Skin of body (tissue), 2 donors: ENCODE results near the gene MRPS21. TPM values are rescaled to one million over a fixed set of nuclear protein-coding genes. Genes with fewer than 3 reads are reported as not detected.
"Not testable (repeated sequence)": the region's sequence is repeated elsewhere in the genome, so short reads cannot be mapped to it uniquely, and the experiment has no call there.

Experiments
- DNase-seq: peaks from one replicate; lab custom pipeline; 2025; lab: John Stamatoyannopoulos, UW
- total RNA-seq: library from RNA; depleted of rRNA; stranded (reverse); fragments of >200 nt; gene quantifications from one replicate; pipeline ENCODE4 v1.2.3, GENCODE V29; 2014

Gene MRPS21
- total RNA-seq, 1 donor from 2014 or later, result 35.6 TPM

DNA sequence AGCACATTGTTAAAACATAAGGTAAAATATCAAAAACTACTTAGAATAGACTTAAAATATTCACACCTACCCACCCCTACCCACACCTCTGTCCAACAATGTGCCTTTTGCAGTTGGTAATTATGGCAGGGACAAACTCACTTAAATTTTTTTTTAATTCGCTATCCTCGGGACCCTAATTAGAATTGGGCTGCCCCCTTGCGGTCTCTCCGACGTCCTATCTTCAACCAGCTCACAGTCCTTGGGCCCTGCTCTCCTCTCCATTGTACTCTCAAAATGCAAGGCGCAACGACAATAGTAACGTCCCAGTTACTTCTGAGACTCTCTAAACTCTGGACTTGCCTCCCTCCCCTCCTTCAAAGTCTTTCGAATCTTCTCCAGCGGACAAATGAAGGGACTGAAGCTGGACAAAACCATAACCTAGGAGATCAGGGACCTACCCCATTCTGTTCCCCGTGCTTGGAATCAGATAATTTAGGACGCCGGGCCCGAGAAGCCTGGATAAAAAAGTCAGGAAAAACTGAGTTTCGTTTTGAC, 12.4 kb upstream of the MRPS21 start:
- DNase-seq, result peak; percentile 40

DNA sequence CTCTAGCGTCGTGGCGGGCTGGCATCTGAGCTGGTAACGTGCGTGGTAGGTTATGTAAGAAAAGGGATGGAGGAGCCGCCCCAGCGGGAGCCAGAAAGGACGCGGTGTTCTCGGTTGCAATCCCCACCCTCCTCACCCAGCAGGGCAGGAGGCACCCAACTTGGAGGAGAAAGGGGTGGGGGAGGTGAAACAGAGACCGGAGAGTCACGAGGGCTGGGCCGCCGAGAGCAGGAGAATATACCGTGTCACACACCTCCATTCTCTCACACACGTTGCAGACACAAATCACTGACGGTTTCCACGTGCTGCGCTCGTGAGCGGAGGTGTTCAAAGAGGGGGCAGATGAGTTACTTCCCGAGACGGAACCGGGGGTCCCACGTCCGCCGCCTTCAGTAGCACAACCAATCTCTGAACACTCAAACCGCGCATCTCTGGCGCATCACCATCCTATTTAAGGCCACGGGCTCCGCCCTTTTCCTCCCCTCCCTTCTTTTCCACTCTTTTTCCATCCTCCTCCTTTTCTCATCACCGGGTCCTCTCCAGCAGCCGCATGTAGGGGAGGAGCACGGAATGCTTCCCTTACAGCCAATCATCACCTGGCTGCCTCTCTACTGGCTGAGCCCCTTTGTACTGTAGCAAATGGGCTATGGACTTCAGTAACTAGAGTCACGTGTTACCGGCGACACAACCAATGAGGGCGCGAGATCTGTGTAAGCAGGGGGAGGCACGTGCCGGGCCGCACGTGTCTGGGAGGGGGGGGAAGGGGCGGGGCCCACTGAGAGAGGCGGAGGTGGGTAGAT, 11.7 kb upstream of the MRPS21 start, which contains the start of gene CIART:
TSS of gene CIART (plus strand) at position 797 of the 800 bp plus-strand sequence. CDS start 714 bp downstream, outside the sequence.
- peak; percentile 98 for DNase-seq

DNA sequence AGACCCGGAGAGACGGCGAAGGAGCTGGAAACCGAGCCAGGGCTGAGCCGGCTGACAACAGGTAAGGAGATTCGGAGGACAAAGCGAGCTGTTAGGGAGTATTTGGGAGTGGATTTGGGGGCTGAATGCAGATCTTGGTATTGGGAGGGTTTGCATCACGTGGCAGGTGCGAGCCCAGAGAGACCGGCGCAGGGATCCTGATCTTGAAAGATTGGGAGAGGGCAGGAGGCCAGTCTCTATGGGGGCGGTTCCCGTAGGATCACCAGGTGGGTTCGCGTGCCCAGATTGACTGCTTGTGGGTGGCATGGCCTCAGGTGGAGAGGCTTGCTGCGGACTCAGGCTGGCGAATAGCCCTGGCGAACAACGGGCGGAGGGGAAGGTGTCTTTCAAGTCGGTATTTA, 11.1 kb upstream of the MRPS21 start:
- no peak for DNase-seq

DNA sequence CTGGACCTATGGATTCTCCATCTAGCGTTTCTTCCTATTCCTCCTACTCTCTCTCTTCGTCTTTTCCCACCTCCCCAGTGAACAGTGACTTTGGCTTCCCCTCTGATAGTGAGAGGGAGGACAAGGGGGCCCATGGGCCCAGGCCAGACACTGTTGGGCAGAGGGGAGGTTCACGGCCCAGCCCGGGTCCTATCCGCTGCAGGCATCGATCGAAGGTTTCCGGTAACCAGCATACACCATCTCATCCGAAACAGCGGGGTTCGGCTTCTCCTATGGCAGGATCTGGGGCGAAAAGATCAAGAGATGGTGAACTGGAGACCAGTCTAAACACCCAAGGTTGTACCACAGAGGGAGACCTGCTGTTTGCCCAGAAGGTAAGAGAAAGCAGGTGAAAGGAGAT, 10.4 kb upstream of the MRPS21 start:
- no peak for DNase-seq

DNA sequence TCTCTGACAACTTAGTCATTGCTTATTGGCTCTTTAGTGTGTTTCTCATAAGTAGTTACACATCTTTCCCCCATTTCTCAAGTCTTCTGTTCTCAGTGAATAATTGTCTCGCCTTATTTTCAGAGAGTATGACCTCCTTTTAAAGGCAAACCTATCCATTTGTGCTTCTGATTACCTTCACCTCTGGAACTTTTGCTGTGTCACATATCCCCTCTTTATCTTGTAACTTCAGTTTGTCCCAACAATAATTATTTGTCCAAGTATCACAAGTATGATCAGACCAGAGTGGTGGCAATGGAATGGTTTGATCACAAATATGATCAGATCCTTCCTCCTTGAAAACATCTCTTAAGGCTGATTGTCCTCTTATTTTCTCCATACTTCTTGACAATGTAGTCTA, 5.3 kb upstream of the MRPS21 start:
- no peak for DNase-seq

DNA sequence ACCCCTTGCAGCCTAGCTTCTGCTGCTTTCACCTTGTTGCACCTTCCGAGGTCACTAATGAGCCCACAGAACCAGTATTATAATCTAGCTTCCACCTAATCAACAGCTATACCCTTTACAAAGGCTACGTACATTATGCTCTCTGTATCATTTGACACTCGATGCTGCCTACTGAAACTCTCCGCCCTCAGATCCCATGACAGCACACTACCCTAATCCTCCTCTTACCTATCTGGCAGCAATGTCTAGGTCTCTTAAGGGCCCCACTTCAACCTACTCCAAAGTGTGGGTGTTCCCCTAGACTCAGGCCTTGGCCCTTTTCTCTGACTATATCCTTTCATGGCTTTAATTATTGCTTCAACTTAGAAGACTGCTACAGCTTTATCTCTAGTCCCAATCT, 4.8 kb upstream of the MRPS21 start:
- DNase-seq, result no peak

DNA sequence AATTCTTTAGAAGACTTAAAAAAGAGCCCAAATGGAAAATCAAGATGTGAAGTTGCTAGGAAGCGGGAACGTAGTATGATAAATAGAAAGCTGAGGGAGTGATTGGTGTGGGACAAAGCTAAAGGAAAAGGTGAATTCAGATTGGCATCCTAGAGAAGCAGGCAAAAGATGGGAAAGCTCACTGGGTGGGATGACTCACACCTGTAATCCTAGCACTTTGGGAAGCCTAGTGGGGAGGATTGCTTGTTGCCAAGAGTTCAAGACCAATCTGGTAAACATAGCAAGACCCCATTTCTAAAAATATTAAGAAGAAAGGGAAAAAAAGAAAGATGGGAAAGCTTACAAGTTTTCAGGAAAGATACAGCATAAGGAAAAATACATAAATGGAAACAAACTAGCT, 1.8 kb downstream of the MRPS21 start:
- DNase-seq, result no peak

DNA sequence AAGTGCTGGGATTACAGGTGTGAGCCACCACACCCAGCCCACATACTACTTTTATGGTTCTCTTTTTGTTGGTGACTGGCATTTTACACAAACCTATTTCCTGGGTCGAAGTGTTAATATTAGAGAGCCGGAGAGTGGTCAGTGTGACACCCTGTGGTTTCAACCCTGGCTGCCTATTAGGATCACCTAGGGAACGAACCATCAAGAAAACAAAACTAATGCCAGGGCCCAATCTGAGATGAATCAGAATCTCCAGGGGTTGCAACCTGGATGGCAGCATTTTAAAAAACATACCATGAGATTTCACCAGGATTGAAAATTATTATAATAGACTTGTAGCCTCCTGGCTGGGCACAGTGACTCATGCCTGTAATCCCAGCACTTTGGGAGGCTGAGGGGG, 6.1 kb downstream of the MRPS21 start:
- DNase-seq, result no peak

DNA sequence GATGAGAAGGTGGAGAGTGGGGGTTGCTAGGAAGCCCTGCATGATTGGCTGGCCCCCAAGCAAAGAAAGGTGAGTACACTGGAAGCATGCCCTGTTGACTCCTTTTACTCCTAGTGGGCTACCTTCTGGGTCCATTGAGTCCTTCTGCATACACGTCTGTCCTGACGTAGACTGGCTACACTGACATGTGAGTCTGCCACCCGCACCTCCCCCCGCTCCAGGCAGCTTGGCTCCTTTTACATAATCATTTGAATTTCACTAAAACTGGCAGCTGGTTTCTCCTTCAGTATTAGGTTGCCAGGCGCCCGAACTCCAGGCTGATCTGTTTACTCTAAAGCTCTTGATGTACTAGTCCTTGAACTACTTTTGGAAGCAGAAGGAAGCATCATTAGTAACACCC, 8.7 kb downstream of the MRPS21 start:
- DNase-seq, result no peak

DNA sequence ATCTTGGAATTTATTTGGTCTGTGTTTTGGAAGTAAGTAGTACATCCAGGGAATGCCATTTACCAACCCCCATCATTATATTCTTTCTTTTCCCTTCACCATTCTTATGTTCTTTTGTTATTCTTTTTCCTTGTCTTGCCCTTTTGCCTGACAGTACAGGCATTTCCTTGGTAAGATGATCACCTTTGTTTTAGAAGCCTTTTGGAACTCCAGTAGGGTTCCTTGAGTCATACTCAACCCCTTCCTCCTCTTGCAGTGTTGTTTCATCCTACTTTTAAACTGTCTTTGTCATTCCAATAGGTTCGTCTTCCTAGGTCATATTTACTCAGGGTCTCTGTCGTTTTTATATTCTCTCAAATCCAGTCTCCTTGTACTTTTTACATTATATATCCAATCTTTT, 9.2 kb downstream of the MRPS21 start:
- no peak for DNase-seq

DNA sequence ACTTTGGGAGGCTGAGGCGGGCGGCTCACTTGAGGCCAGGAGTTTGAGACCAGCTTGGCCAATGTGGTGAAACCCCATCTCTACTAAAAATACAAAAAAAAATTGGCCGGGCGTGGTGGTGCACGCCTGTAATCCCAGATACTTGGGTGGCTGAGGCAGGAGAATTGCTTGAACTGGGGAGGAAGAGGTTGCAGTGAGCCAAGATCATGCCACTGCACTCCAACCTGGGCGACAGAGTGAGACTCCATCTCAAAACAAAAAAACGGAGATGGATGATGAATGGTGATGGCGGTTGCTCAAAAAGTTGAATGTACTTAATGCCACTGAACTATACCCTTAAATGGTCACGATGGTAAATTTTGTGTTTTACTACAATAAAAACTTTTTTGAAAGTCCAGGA, 14.9 kb downstream of the MRPS21 start:
- DNase-seq, result not testable (repeated sequence)

DNA sequence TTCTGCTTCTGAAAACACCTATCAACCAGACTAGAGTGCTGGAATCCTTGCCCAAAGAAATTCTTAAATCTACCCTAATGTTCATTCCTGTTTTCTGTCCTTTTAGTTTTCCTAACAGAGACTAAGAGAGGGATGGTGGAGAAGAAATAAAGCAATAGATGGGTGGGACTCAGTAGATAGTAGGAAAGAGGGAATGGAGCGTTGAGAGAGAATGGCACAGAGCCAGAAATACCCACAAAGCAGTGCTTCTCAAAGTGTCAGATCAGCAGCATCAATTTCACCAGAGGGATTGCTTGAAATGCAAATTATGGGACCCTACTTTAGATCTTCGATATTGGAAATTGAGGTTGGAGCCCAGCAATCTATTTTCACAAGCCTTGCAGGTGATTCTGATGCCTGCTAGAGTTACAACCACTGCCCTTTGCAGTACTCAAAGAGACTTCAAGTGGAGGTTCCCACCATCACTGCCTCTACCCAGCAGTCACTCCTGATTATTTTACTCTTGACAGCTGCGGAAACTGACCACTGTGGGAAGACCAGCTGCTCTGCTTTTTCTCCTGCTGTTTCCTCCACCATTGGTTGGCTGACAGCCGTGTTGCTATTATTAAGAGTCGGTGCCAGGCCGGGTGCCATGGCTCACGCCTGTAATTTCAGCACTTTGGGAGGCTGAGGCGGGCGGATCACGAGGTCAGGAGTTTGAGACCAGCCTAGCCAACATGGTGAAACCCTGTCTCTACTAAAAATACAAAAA, 16.3 kb downstream of the MRPS21 start:
- no peak for DNase-seq

DNA sequence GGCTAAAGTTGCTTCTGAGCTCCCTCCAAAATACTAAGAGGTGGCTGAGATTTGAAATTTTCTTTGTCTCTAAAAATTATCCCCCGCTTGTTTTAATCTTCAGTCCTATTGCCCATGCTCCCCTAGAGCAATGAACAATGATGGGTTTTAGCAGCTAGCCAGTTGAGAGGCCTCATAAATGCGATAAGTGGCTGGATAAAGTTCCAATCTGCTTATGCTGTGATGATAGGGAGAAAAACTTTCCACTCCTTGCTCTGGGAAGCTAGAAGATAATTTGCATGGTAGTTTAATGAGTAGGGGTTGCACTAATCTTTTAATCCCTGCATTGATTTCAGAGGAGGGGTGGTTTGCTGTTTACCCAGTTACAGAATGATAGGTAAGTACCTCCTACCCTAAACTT, 18.1 kb downstream of the MRPS21 start:
- DNase-seq, result no peak

DNA sequence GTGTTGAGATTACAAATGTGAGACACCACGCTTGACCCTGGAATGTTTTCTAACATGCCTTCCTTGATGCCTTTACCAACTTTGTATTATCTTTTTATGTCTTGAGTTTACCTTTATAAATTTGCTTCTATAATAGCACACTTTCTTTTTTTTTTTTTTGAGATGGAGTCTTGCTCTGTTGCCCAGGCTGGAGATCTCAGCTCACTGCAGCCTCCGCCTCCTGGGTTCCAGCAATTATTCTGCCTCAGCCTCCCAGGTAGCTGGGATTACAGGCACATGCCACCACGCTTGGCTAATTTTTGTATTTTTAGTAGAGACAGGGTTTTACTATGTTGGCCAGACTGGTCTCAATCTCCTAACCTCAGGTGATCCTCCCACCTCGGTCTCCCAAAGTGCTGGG, 21.0 kb downstream of the MRPS21 start:
- DNase-seq, result not testable (repeated sequence)

DNA sequence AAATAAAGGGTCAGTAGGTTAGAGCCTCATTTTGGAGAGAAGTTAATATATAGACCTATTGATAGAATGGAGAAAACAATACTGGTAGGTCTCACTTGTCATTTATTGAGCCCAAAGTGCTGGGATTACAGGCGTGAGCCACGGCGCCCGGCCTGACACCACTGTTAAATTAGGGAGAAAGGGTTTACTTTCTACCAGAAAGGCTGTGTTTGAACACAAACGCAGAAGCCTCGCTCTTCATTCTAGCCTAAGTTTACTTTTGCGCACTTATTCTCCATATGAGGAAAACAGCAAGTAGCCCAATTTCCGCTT, 27.0 kb downstream of the MRPS21 start:
- no peak for DNase-seq

DNA sequence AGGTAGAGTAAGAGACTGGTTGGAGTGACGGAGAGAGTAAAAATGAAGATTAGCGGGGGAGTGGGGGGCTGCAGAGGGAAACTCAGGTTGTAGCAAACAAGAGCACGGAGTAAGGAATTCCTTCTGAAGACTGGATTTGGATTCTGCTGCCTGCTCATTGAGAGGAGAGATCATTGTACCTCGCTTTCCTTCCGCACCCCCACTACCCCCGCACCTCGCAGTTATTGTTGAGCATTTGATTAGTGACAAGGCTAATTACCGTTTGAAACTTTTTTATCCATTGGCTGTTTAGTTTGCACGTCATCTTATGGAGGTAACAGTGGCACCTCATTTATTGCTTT, 28.1 kb downstream of the MRPS21 start:
- DNase-seq, result no peak

DNA sequence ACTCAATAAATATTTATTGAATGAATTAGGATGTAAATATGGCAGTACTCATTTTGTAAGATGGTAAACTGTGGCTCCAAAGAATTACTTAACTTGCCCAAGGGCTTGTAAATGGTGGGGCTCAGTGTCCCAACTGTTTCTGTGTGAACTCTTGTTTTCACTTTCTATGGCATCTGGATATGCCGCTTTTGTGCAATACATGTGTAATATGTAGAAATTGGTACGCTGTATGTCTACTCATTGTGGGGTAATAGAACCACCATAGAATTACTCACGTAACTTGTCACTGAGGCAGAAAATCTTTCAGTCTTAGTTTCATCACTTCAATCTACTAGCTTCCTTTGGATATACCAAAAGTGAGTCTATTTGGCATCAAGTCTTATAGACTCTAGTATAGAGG, 28.6 kb downstream of the MRPS21 start:
- no peak for DNase-seq

DNA sequence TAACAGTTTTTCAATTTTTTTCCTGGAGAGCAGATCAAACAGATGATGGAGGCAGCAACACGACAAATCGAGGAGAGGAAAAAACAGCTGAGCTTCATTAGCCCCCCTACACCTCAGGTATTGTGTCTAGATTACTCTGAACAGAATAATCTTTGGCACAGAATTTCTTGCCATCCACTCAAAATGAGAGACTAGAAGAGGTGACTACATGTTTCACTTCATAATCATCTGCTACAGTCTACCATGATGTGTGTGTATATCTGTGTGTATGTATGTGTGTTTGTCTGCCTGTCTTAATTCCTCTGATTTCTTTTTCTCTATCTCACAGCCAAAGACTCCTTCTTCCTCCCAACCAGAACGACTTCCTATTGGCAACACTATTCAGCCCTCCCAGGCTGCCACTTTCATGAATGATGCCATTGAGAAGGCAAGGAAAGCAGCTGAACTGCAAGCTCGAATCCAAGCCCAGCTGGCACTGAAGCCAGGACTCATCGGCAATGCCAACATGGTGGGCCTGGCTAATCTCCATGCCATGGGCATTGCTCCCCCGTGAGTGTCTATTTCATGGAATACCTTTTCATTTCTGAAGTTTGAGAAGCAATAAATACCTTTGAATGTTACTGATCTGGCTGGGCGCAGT, 39.1 kb downstream of the MRPS21 start:
- DNase-seq, result no peak

DNA sequence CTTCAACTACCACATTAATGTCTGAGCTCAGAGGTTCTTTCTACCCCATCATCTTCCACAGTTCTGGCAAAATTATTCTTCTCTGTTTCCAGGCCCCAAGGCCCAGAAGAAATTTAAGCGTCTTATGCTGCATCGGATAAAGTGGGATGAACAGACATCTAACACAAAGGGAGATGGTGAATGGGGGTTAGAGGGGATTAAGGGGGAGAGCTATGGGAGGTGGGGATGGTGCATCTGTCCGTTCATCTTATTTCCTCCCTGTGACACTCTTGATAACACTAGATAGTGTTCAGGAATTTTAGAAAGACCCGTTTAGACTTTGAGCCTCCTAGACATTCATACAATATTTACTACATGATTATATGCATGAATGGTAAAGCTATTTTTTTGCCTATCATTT, 52.7 kb downstream of the MRPS21 start:
- no peak for DNase-seq

DNA sequence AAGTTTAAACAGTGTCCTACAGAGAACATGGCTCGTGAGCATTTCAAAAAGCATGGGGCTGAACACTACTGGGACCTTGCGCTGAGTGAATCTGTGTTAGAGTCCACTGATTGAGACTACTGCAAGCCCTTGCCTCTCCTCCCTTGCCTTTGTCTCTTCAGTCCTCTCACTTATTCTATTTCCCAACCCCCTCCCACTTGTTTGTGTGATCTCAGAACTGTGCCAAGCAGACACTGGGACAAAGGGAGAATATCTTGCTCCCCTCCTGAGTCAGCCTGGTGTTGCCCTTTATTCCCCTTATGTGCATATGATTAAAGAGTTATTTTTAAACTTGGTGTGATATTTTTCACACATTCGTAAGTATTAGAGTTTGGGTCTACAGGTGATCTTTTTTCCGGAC, 59.2 kb downstream of the MRPS21 start:
- no peak for DNase-seq
